Transverse colon (tissue), 3 donors: ENCODE results near the gene GNA14.
"Not testable (repeated sequence)": the region's sequence is repeated elsewhere in the genome, so short reads cannot be mapped to it uniquely, and the experiment has no call there.

Experiments
- CTCF ChIP-seq, 5 experiments: fragments of 200-600 bp in 3 of 5; fragments of 450-650 bp in 2 of 5; sonication (generic) in 3 of 5; IDR thresholded peaks; 1 replicate in 2 of 5; 2 replicates in 3 of 5; pipeline ENCODE4 v1.5.1; 2016 to 2017; ENCODE audit warnings: antibody characterized with exemption in 5 of 5, inconsistent platforms in 3 of 5, mild to moderate bottlenecking in 2 of 5, moderate library complexity in 1 of 5
- EP300 ChIP-seq: sonication (generic); formaldehyde crosslinking; IDR thresholded peaks from one replicate; pipeline ENCODE4 v1.6.1; 2017; ENCODE audit warnings: antibody characterized with exemption, low read depth
- POLR2A ChIP-seq: fragments of 450-650 bp; IDR thresholded peaks from one replicate; pipeline ENCODE4 v1.6.1; 2016; ENCODE audit warnings: antibody characterized with exemption, mild to moderate bottlenecking, moderate library complexity

- TF ChIP-seq CTCF (IDR thresholded peaks at IDR 0.05); EP300; POLR2A: not testable (repeated sequence)
Measured at GRCh38 chr9:77489405-77490163, 158.5 kb downstream of the GNA14 start.
